ENCODE results near the gene OSCP1.

Gene OSCP1

GRCh38 chr1:36400825-36401601 lies 49.2 kb downstream of the OSCP1 start:
- peak in 1 of 2 donors; percentile 37 for DNase-seq

- no peak for DNase-seq
These were observed 49.8 kb downstream of the OSCP1 start for GRCh38 chr1:36400514-36400824.

- no peak for DNase-seq
These were observed 51.8 kb downstream of the OSCP1 start for GRCh38 chr1:36398370-36398977.

GRCh38 chr1:36397378-36398230 lies 52.6 kb downstream of the OSCP1 start, which contains the start of gene LSM10:
LSM10 (minus strand) TSS chr1:36397908; CDS start chr1:36394129, 3,779 bp downstream.
- DNase-seq: peak; percentile 87 to 89

- DNase-seq: no peak
These were observed 53.2 kb downstream of the OSCP1 start for GRCh38 chr1:36397083-36397377.

GRCh38 chr1:36396359-36396758 lies 53.9 kb downstream of the OSCP1 start:
- DNase-seq: no peak

GRCh38 chr1:36393686-36394085 lies 56.6 kb downstream of the OSCP1 start:
- DNase-seq: no peak

GRCh38 chr1:36392836-36393235 lies 57.4 kb downstream of the OSCP1 start:
- no peak for DNase-seq

- no peak for DNase-seq
These were observed 59.0 kb downstream of the OSCP1 start for GRCh38 chr1:36391271-36391670.

- DNase-seq: no peak
These were observed 59.8 kb downstream of the OSCP1 start for GRCh38 chr1:36390411-36390810.

- DNase-seq: no peak
These were observed 60.3 kb downstream of the OSCP1 start for GRCh38 chr1:36389999-36390398.

GRCh38 chr1:36389261-36389660 lies 61.0 kb downstream of the OSCP1 start:
- no peak for DNase-seq

GRCh38 chr1:36387141-36387949 lies 62.9 kb downstream of the OSCP1 start:
- no peak for DNase-seq

GRCh38 chr1:36386265-36387140 lies 63.7 kb downstream of the OSCP1 start:
- peak; percentile 79 to 87 for DNase-seq

GRCh38 chr1:36385410-36386264 lies 64.6 kb downstream of the OSCP1 start, which contains the start of gene STK40:
STK40 (minus strand) TSS chr1:36385924; CDS start chr1:36361332, 24,592 bp downstream.
- DNase-seq: peak; percentile 96

GRCh38 chr1:36384542-36385409 lies 65.5 kb downstream of the OSCP1 start:
- DNase-seq: no peak

- DNase-seq: no peak
These were observed 67.0 kb downstream of the OSCP1 start for GRCh38 chr1:36383240-36383639.

- no peak for DNase-seq
These were observed 67.6 kb downstream of the OSCP1 start for GRCh38 chr1:36382669-36383068.

GRCh38 chr1:36382231-36382630 lies 68.0 kb downstream of the OSCP1 start:
- no peak for DNase-seq

- DNase-seq: no peak
These were observed 68.8 kb downstream of the OSCP1 start for GRCh38 chr1:36381405-36381804.

All from stimulated activated CD4-positive, alpha-beta T cell treated with anti-CD3 and anti-CD28 coated beads, Interleukin-2, amount 100 ng/mL, for 48 hours (primary cell).